M059J (cell line): ENCODE measurements around the gene NDST3. TPM values are rescaled to one million over a fixed set of nuclear protein-coding genes. Genes with fewer than 3 reads are reported as not detected.
"Not testable (repeated sequence)": the region's sequence is repeated elsewhere in the genome, so short reads cannot be mapped to it uniquely, and the experiment has no call there.

Experiments
- DNase-seq: peaks from one replicate; pipeline ENCODE4 v3.0.0-alpha.2; 2012; ENCODE audit warnings: low read depth
- total RNA-seq: library from RNA; depleted of rRNA; stranded (reverse); fragments of >200 nt; shearing (Covaris generic); gene quantifications from 2 replicates; pipeline ENCODE4 v1.2.3, GENCODE V29; 2014

Gene NDST3
- total RNA-seq, 1 experiment from 2014 or later = 0.07 TPM

- DNase-seq = no peak
These were observed 142.8 kb downstream of the NDST3 start for GRCh38 chr4:118177126-118177525.

DNA sequence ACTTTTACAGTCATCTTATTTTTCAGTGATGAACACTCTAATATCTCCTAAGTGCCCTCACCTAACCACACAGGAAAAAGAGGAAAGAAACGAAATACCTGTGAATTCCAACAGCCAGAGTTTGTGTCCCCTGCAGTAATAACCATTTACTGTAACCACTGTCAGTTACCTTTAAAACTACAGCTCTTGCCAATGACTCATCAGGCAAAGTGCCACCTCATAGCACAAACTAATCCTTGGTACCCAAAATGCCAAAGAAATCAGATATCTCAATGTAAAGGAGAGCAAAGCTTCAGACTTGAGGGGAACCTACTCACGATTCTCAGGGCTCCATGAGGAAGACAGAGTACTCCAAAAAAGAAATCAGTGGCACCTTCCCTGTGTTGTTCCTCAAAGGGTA lies 146.5 kb downstream of the NDST3 start:
- peak; percentile 63 for DNase-seq

GRCh38 chr4:118190903-118191302 lies 156.6 kb downstream of the NDST3 start:
- no peak for DNase-seq

- DNase-seq = no peak
These were observed 159.1 kb downstream of the NDST3 start for GRCh38 chr4:118193421-118193820.

DNA sequence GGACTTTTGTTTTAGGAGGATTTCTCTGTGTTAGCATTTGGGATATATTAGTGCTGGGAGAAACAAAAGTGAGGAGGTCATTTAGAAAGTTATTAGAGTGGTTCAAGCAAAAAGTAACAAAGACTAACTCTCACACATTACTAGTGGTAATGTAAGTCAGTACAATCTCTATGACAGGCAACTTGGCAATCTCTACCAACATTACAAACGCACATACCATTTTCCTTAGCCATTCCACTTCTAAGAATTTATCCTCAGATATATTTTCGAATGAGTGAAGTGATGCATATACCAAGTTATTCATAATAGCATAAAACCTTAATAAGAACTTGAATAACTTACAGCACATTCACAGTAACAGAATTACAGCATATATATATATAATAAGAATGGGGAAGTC lies 172.3 kb downstream of the NDST3 start:
- DNase-seq = no peak

DNA sequence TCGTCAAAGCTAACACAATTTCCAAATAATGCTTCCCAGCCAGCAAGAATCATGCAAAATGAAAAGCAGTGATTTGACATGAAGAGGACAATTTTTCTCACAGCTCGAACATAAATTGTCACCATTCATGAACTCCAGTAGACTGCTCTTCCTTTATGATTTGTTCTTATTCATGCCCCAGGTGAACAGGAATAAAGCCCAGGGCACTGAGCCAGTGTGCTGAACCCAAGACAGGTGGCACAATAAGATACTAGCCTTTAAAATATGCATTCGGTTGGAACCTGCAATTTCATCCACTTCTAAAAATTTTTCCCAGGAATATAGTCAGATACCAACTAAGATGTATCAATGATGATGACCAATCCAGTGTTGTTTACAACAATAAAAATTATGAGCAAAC lies 178.8 kb downstream of the NDST3 start:
- no peak for DNase-seq

GRCh38 chr4:118215826-118216225 lies 181.5 kb downstream of the NDST3 start:
- DNase-seq = no peak

GRCh38 chr4:118221227-118221800 lies 187.0 kb downstream of the NDST3 start:
- no peak for DNase-seq

GRCh38 chr4:118224243-118224829 lies 190.1 kb downstream of the NDST3 start:
- peak; percentile 57 for DNase-seq

- no peak for DNase-seq
These were observed 191.2 kb downstream of the NDST3 start for GRCh38 chr4:118225511-118225910.

DNA sequence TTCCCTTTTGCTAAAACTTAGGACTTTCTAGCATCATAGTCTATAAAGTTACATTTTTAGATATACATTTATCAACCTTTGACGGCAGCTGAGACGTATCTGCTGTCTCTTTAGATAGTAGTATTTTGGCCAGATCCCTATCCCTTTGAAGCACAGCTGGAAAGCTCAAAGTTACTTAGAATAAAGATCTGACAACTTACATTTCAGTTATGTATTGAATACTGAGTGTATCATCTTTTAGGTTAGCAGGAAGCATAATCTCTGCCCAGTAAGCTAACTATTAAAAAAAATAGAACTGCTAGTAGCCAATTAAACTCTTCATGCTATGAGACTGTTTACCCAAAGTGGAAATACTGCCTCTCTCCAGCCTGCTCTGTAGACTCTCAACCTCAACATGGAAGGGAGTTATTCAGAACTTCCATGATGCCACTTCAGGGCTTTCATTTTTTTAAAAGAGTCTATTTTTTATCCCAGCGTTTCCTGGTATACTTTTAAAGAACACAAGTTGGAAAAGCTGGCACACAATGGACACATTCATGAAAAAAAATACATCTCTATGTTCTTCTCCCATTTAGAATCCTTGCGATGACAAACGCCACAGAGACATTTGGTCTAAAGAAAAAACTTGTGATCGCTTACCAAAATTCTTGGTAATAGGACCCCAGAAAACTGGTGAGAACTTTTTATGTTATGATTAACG lies 192.2 kb downstream of the NDST3 start:
- DNase-seq = no peak

DNA sequence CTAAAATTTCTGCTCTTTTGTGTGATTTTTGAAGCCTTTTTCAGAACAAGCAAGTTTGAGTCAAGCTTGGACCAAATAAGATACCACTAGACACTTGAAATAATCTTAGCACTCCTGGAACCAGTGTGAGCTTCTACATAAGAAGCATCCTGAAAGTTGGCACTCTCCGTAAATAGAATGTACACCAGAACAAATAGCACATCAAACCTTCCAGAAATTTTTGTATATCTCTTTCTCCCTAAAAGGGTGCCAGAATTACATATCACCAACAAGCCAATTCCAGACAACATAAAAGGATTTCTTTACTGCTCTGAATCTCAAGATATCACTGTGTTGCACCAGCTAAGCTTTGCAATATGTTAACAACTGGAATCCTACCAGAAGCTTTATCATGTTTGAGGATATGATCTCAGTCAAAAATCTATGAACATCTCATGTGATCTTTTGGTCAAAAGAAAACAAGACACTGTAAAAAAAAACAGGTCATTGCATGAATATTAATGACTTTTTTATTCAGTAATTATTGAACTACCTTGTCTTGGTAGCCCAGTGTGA lies 201.4 kb downstream of the NDST3 start:
- no peak for DNase-seq

DNA sequence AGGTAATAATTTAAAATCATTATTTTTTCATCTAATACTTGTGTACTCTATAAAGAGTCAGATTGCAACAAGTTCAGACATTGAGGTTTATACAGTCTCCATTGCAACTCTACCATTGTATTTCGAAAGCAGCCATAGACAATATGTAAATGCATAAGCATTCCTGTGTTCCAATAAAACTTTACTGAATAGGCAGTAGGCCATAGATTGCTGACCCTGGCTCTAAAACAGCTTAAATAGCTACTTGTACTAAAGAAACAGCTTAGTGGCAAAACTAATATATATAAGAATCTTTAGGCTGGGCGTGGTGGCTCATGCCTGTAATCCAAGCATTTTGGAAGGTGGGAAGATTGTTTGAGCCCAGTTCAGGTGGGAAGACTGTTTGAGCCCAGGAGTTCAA lies 203.2 kb downstream of the NDST3 start:
- DNase-seq = no peak

DNA sequence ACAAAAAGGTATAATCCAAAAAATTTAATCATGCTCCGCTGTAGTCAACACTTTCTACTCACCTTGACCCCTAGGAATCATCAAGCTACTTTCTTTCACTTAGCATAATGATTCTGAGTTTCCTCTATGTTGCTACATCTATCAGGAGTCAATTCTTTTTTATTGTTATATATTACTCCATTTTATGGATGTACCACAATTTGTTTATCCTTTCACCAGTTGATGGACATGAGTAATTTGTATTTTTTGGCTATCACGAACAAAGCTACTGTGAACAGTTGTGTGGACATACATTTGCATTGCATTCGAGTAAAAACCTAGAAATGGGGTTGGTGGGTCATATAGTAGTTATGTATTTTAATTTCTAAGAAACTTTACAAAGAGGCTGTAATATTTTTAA lies 215.6 kb downstream of the NDST3 start:
- DNase-seq = no peak

DNA sequence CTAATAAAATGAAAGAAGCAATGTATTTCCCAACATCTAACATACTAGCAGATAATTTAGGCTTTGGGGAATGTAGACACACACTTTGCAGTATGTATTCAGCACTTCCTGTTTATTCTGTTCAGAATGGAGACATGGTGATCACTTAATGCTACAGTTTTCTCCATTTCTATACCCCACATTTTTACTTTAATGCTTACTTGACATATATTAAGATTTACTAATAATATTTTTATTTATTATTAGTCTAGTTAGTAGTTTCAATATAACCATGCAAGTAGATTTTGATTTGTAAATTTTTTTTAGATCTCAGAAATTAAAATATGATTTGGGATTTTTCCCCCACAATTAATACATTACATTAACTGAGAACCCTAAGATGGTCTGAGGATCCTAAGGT lies 220.1 kb downstream of the NDST3 start:
- DNase-seq = no peak

- no peak for DNase-seq
These were observed 224.8 kb downstream of the NDST3 start for GRCh38 chr4:118259111-118259510.

- DNase-seq = no peak
These were observed 226.0 kb downstream of the NDST3 start for GRCh38 chr4:118260309-118260708.

GRCh38 chr4:118264096-118264495 lies 229.8 kb downstream of the NDST3 start:
- DNase-seq = no peak

- no peak for DNase-seq
These were observed 231.2 kb downstream of the NDST3 start for GRCh38 chr4:118265312-118266144.

- not testable (repeated sequence) for DNase-seq
These were observed 231.8 kb downstream of the NDST3 start for GRCh38 chr4:118266145-118266496.

- DNase-seq = no peak
These were observed 234.5 kb downstream of the NDST3 start for GRCh38 chr4:118268780-118269179.

DNA sequence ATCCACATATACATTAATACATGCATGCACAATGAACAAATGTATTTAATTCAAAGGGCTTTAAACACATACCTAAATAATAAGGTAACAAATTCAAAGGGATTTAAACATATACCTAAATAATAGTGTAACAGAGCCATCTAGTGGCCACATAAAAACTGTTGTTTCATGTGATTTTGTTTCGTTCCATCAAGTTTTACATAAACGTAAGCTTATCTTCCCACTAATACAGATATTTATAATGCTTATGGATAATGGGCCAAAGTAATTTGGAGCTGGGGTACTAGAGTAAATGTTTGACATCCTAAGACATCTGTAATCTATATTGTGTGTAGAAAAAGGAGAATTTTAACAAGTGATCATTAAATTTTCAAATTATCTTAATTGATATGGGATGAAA lies 236.2 kb downstream of the NDST3 start:
- peak; percentile 34 for DNase-seq
